Stimulated activated CD8-positive, alpha-beta memory T cell treated with anti-CD3 and anti-CD28 coated beads, Interleukin-7, amount 100 ng/mL, for 4 hours (primary cell): ENCODE data around the gene PRR19.

Experiments used
- DNase-seq, 2 donors: peaks; one replicate each; pipeline ENCODE4 v3.0.0-alpha.2; 2020; ENCODE audit warnings: low read depth in 2 of 2

PRR19 gene

GRCh38 chr19:42295342-42295741 lies 6.6 kb upstream of the PRR19 start:
- no peak for DNase-seq

DNA sequence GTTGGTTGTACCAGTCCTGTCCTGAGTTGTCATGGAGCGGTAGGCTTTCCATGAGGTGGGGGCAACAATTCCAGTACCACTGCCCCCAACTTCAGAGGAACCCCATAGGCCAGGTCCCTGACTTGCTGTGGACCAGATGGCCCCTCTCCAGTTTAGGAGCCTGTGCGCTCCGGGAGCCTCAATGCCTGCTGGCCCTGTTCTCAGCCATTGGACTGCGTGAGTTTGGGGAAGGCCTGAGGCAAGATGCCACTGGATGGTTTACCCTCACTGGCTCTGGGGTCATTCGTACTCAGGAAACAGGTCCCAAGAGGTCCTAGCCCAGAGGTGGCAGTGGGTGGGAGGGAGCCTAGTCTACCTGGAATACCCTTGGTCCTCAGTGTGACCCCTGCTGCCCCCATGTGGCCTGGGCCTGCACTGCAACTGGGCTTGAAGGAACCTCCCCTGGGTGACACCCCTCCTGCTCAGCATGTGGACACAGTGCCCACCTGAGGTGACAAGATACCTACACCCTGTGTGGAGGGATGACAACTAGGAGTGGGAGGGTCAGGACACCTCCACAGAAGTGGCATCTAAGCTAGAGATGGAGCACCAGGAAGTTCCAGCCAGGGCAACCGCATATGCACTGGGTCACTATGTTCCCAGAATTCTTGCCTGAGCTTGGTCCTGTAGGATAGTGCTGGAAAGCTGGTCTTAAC lies 6.0 kb upstream of the PRR19 start:
- DNase-seq: peak; percentile 74 to 82

- DNase-seq: no peak
Observed at GRCh38 chr19:42297039-42297438, 4.9 kb upstream of the PRR19 start.

- no peak for DNase-seq
Observed at GRCh38 chr19:42303101-42303464, 1.2 kb downstream of the PRR19 start.

DNA sequence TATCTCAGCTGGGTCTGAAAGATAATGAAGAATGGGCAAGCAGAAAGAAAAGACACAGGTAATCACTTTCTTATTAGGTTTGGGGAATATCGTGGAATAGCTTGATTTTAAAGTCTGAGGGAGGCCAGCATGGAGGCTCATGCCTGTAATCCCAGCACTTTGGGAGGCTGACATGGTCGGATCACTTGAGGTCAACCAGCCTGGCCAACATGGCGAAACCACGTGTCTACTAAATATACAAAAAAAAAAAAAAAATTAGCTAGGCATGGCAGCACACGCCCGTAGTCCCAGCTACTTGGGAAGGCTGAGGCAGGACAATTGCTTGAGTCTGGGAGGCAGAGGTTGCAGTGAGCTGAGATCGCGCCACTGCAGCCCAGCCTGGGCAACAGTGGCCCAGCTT lies 1.9 kb downstream of the PRR19 start:
- DNase-seq: no peak

DNA sequence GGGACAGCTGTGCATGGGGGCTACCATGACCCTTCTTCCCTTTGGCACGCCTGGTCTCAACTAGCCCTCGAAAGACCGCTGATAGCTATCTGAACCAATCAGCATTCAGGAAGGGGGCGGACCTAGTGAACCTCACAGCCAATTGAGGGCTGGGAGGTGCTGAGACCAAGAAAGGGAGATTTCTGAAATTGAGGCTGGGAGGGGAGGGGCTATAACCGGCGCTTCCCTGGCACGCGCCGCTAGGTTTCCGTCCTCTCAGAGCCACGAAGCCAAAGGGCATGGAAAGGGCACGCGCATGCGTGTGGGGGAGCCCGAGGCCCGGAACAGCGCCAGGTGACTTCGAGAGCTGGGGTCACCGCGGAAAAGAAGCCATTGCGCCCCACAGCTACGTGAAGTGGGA lies 4.7 kb downstream of the PRR19 start:
- no peak for DNase-seq

- no peak for DNase-seq
Observed at GRCh38 chr19:42309686-42310085, 7.8 kb downstream of the PRR19 start.

GRCh38 chr19:42311657-42312056 lies 9.7 kb downstream of the PRR19 start:
- no peak for DNase-seq

DNA sequence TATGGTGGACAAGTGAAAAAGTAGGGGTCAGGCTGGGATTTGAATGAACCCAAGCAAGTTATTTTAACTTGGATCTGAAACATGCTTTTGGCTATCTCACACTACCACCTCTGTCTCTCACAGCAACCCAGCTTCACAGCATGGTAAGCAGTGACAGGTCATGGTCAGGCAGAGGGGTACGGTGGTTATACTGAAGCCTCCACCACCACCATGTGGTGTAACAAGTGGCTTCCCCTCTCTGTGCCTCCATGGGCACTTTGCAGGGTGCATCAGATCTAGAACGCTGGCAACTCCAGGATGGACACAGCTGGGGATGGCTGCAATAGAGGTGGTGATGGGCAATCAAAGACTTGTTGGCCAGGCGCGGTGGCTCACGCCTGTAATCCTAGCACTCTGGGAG lies 10.4 kb downstream of the PRR19 start:
- no peak for DNase-seq

GRCh38 chr19:42313096-42313839 lies 11.3 kb downstream of the PRR19 start, which contains the start of gene TMEM145:
TSS of gene TMEM145 (plus strand) at chr19:42313309. CDS start at chr19:42313377, 68 bp downstream.
- no peak for DNase-seq

- DNase-seq: no peak
Observed at GRCh38 chr19:42313840-42314755, 12.2 kb downstream of the PRR19 start.

- DNase-seq: no peak
Observed at GRCh38 chr19:42315024-42315423, 13.1 kb downstream of the PRR19 start.

GRCh38 chr19:42316223-42317211 lies 14.6 kb downstream of the PRR19 start:
- no peak for DNase-seq

- DNase-seq: no peak
Observed at GRCh38 chr19:42317535-42317934, 15.6 kb downstream of the PRR19 start.

- no peak for DNase-seq
Observed at GRCh38 chr19:42322305-42322704, 20.4 kb downstream of the PRR19 start.

- no peak for DNase-seq
Observed at GRCh38 chr19:42323473-42323851, 21.5 kb downstream of the PRR19 start.

- no peak for DNase-seq
Observed at GRCh38 chr19:42323852-42324654, 22.1 kb downstream of the PRR19 start.

- no peak for DNase-seq
Observed at GRCh38 chr19:42324655-42325307, 22.8 kb downstream of the PRR19 start.

GRCh38 chr19:42325308-42325895 lies 23.5 kb downstream of the PRR19 start, which contains the start of gene MEGF8:
TSS of gene MEGF8 (plus strand) at chr19:42325635. CDS start at chr19:42326244, 609 bp downstream.
- DNase-seq: peak; percentile 96 to 99
